Peyer's patch (tissue), 4 donors: ENCODE measurements around the gene SCRN1.

ENCODE experiments used
- POLR2A ChIP-seq, 2 donors: fragments of 450-650 bp; IDR thresholded peaks; one replicate each; pipeline ENCODE4 v1.5.1; 2017; ENCODE audit warnings: antibody characterized with exemption in 2 of 2, mild to moderate bottlenecking in 2 of 2, moderate library complexity in 2 of 2
- TF ChIP-seq, protein P1 (sequence below), 6 experiments: fragments of 450-650 bp in 4 of 6; fragments of 200-600 bp in 2 of 6; sonication (generic) in 1 of 6; IDR thresholded peaks; one replicate each; pipeline ENCODE4 v1.5.1; 2017 to 2019; ENCODE audit warnings: antibody characterized with exemption in 6 of 6, mild to moderate bottlenecking in 3 of 6, moderate library complexity in 1 of 6

DNA sequence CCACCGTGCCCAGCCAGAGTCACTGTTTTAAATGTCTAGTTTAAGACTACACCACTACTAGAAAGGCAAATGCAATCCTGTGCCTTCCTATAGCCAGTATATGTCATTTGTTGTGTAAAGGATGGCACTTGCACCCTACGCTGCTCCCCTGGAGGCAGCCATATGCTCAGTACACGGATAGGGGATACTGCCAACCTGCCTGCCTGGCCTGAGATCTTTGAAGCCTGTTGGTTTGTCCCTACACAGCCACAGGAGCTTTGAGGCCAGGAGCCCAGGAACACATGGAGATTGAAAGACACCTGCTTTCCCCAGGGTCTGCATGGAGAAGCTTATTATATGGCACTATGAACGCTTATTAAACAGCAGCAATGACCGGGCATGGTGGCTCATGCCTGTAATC is 2.3 kb upstream of the SCRN1 start:
- TF ChIP-seq, protein P1, sequence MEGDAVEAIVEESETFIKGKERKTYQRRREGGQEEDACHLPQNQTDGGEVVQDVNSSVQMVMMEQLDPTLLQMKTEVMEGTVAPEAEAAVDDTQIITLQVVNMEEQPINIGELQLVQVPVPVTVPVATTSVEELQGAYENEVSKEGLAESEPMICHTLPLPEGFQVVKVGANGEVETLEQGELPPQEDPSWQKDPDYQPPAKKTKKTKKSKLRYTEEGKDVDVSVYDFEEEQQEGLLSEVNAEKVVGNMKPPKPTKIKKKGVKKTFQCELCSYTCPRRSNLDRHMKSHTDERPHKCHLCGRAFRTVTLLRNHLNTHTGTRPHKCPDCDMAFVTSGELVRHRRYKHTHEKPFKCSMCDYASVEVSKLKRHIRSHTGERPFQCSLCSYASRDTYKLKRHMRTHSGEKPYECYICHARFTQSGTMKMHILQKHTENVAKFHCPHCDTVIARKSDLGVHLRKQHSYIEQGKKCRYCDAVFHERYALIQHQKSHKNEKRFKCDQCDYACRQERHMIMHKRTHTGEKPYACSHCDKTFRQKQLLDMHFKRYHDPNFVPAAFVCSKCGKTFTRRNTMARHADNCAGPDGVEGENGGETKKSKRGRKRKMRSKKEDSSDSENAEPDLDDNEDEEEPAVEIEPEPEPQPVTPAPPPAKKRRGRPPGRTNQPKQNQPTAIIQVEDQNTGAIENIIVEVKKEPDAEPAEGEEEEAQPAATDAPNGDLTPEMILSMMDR (IDR thresholded peaks at IDR 0.05), result no peak
- no peak for TF ChIP-seq POLR2A (IDR thresholded peaks at IDR 0.05)
